IMR-90 (cell line): Measurements from ENCODE around the gene RNF41.

Experiments used
- CEBPB ChIP-seq: IDR thresholded peaks from 2 replicates; pipeline ENCODE4 v1.6.1; 2012; ENCODE audit warnings: low read depth, low read length, improper control_type of control experiment
- CHD1 ChIP-seq: IDR thresholded peaks from 2 replicates; pipeline ENCODE4 v1.6.1; 2012; ENCODE audit warnings: low read depth, low read length, improper control_type of control experiment
- CTCF ChIP-seq: conservative IDR thresholded peaks from 2 replicates; pipeline ENCODE4 v1.5.1; 2012; ENCODE audit warnings: mild to moderate bottlenecking, low read depth, low read length, improper control_type of control experiment
- MXI1 ChIP-seq: IDR thresholded peaks from 2 replicates; pipeline ENCODE4 v1.6.1; 2012; ENCODE audit warnings: low read depth, mild to moderate bottlenecking, low read length, moderate library complexity, borderline replicate concordance
- POLR2A ChIP-seq: IDR thresholded peaks from 2 replicates; pipeline ENCODE4 v1.6.1; 2012; ENCODE audit warnings: mild to moderate bottlenecking, low read depth, low read length
- RAD21 ChIP-seq: IDR thresholded peaks from 2 replicates; pipeline ENCODE4 v1.6.1; 2012; ENCODE audit warnings: low read length, improper control_type of control experiment
- RCOR1 ChIP-seq: IDR thresholded peaks from 2 replicates; pipeline ENCODE4 v1.6.1; 2012; ENCODE audit warnings: mild to moderate bottlenecking, low read length, improper control_type of control experiment; ENCODE audit not compliant: insufficient replicate concordance
- RFX5 ChIP-seq: IDR thresholded peaks from 2 replicates; pipeline ENCODE4 v1.8.0; 2012; ENCODE audit warnings: low read depth, mild to moderate bottlenecking, low read length, moderate library complexity
- SMC3 ChIP-seq: fragments of 150-350 bp; IDR thresholded peaks from 2 replicates; pipeline ENCODE4 v1.6.1; 2016; ENCODE audit warnings: low read depth, mild to moderate bottlenecking, antibody characterized with exemption, low read length, moderate library complexity

GRCh38 chr12:56163533-56164344 is 58.0 kb downstream of the RNF41 start:
- TF ChIP-seq CTCF: no peak
- TF ChIP-seq POLR2A: peak; percentile 43
- no peak for TF ChIP-seq RAD21
- TF ChIP-seq CEBPB: no peak
- TF ChIP-seq MXI1: no peak
- no peak for TF ChIP-seq RFX5
- no peak for TF ChIP-seq RCOR1
- TF ChIP-seq SMC3: no peak
- no peak for TF ChIP-seq CHD1
